Ovary (tissue), 10 donors: ENCODE results near the gene MS4A2. TPM values are rescaled to one million over a fixed set of nuclear protein-coding genes. Genes with fewer than 3 reads are reported as not detected.
"Not testable (repeated sequence)": the region's sequence is repeated elsewhere in the genome, so short reads cannot be mapped to it uniquely, and the experiment has no call there.

Experiments used
- DNase-seq, 5 donors: peaks; one replicate each; pipeline ENCODE4 v3.0.0-alpha.2; 2019 to 2020
- H3K27ac ChIP-seq, 2 donors: fragments of 200-600 bp; one replicate each; pipeline versions ENCODE4 v1.5.1 to v1.8.0; 2019 to 2022
- H3K27me3 ChIP-seq: fragments of 200-600 bp; one replicate; pipeline ENCODE4 v1.8.0; 2022
- H3K36me3 ChIP-seq: fragments of 200-600 bp; sonication (generic); one replicate; pipeline ENCODE4 v1.5.1; 2019
- H3K4me1 ChIP-seq: one replicate; pipeline ENCODE4 v1.8.1; 2013; ENCODE audit warnings: mild to moderate bottlenecking, moderate library complexity; ENCODE audit not compliant: insufficient read depth
- H3K4me3 ChIP-seq: fragments of 200-600 bp; sonication (generic); one replicate; pipeline ENCODE4 v1.5.1; 2017
- H3K9me3 ChIP-seq, 2 donors: fragments of 200-600 bp in 1 of 2; sonication (generic) in 1 of 2; one replicate each; pipeline versions ENCODE4 v1.5.1 to v1.8.1; 2013 to 2019; ENCODE audit warnings: mild to moderate bottlenecking in 1 of 2, moderate library complexity in 1 of 2
- CTCF ChIP-seq, 3 donors: fragments of 450-650 bp in 2 of 3; fragments of 200-600 bp in 1 of 3; IDR thresholded peaks; one replicate each; pipeline versions ENCODE4 v1.5.1 to v1.8.0; 2016 to 2022; ENCODE audit warnings: antibody characterized with exemption in 3 of 3, mild to moderate bottlenecking in 1 of 3
- EP300 ChIP-seq: sonication (generic); formaldehyde crosslinking; IDR thresholded peaks from one replicate; pipeline ENCODE4 v1.6.1; 2017; ENCODE audit warnings: antibody characterized with exemption
- POLR2A ChIP-seq: fragments of 450-650 bp; IDR thresholded peaks from one replicate; pipeline ENCODE4 v1.6.1; 2017; ENCODE audit warnings: antibody characterized with exemption, mild to moderate bottlenecking, moderate library complexity
- WGBS, 3 donors: extraction: QIAGEN DNeasy Blood & Tissue Kit in 1 of 3; methylation state at CpG; one replicate each; pipeline versions ENCODE4 v1.1.5 to v1.1.7; 2013 to 2017; 5-methylcytosine and 5-hydroxymethylcytosine counted together
- intact Hi-C, 4 donors: fragments of 100-400 bp; cut with DNase I; formaldehyde crosslinking; loops; one replicate each; pipeline versions ENCODE4 v1.11.0 to v1.15.1; 2022 to 2023
- long read RNA-seq, 3 donors: library from polyadenylated mRNA in 2 of 3; unstranded in 2 of 3; transcript quantifications; one replicate each; pipeline ENCODE4 v2.0.0 and lab custom pipeline, GENCODE V29; 2021 to 2026
- polyA plus RNA-seq, 2 donors: library from polyadenylated mRNA; stranded (reverse); fragments of 200-250 nt in 1 of 2; fragments of 350-450 nt in 1 of 2; fragmentation: Illumina TruSeq in 1 of 2; extraction: RNeasy Lipid Tissue Mini Kit (QIAGEN cat#74804) in 1 of 2; gene quantifications; one replicate each; pipeline ENCODE4 v1.2.3, GENCODE V29; 2013 to 2014
- total RNA-seq, 7 donors: library from RNA; depleted of rRNA in 2 of 7; stranded (reverse); fragments of >200 nt in 2 of 7; fragmentation: NEBNext Ultra II Directional in 3 of 7; extraction: Animal tissue kit (Norgen Biotek cat#: 25700) in 3 of 7; gene quantifications; one replicate each; pipeline versions ENCODE4 v1.1.0 to v1.2.4, GENCODE V29; 2016 to 2023
- donor health status: DM: no; HTN: no; CAD: no; lungs with moderate emphysema.
- donor health status: DM: no; HTN: no; CAD: no.
- donor health status: Bipolar disorder and iron deficiency.
- donor health status: DM: yes; HTN: yes; CAD: no.
- donor health status: DM: no; HTN: no; CAD: no.
- donor health status: DM: yes; HTN: yes; CAD: no.

The MS4A2 gene
- total RNA-seq (under 1 TPM in 4 of 7 donors, not detected in 3; 0.23 to 0.80 (median 0.51) TPM), polyA plus RNA-seq (1 to 10 TPM in 1 of 2 donors, under 1 TPM in 1; 0.38 to 1.7 TPM)
- long read RNA-seq, donor 1 = 0 reads
- long read RNA-seq, donor 2 = 0 reads
- long read RNA-seq, donor 3 = 0 reads

- H3K27me3 ChIP-seq = no peaks in the 10 kb centered on the region
- H3K27ac ChIP-seq = no peak within 1 kb of the TSS
- intact Hi-C loops = no loop called here
- WGBS, 3 donors = 81 to 95% (median 88%) methylated on average over 1 of the region's 1 CpG
- H3K4me1 ChIP-seq = no peaks in the 10 kb centered on the region
- no peak within 1 kb of the TSS for H3K4me3 ChIP-seq
- no peaks in the 10 kb centered on the region for H3K36me3 ChIP-seq
- no peak for DNase-seq
- no peaks in the 10 kb centered on the region for H3K9me3 ChIP-seq
- no peak for TF ChIP-seq POLR2A
- TF ChIP-seq CTCF (IDR thresholded peaks at IDR 0.05) = no peak
- no peak for TF ChIP-seq EP300
Measured at GRCh38 chr11:60088364-60088763, at the start of gene MS4A2. MS4A2 (plus strand) TSS chr11:60088664; CDS start chr11:60088766, 102 bp downstream.

GRCh38 chr11:60040109-60040508, 48.4 kb upstream of the MS4A2 start, which contains the start of gene OOSP2:
OOSP2 (plus strand) TSS chr11:60040409; CDS start chr11:60040460, 51 bp downstream.
- 86 to 90% (median 86%) methylated on average over 8 of the region's 8 CpGs for WGBS, 3 donors
- intact Hi-C loops = no loop called here
- Histone ChIP-seq H3K36me3 (no peaks in the 10 kb centered on the region), H3K4me1 (no peaks in the 10 kb centered on the region), H3K9me3 (no peaks in the 10 kb centered on the region), H3K27ac (no peak within 1 kb of the TSS), H3K27me3 (no peaks in the 10 kb centered on the region), H3K4me3 (no peak within 1 kb of the TSS)
- TF ChIP-seq EP300 = no peak
- no peak for TF ChIP-seq CTCF (IDR thresholded peaks at IDR 0.05)
- no peak for DNase-seq

GRCh38 chr11:60050422-60050821, 38.0 kb upstream of the MS4A2 start:
- intact Hi-C loops, H3K36me3 ChIP-seq, H3K4me1 ChIP-seq, H3K4me3 ChIP-seq, H3K9me3 ChIP-seq, DNase-seq, H3K27ac ChIP-seq, H3K27me3 ChIP-seq: not testable (repeated sequence)

GRCh38 chr11:60050839-60051238, 37.6 kb upstream of the MS4A2 start:
- DNase-seq, H3K4me1 ChIP-seq, H3K27ac ChIP-seq, intact Hi-C loops, H3K4me3 ChIP-seq, H3K9me3 ChIP-seq, H3K36me3 ChIP-seq, H3K27me3 ChIP-seq: not testable (repeated sequence)
- WGBS, 3 donors = 46 to 65% (median 56%) methylated on average over 3 of the region's 3 CpGs

GRCh38 chr11:60056349-60056969, 32.0 kb upstream of the MS4A2 start, which contains the start of gene MS4A3:
MS4A3 (plus strand) TSS chr11:60056665; CDS start chr11:60061161, 4,496 bp downstream.
- WGBS, 3 donors = 82 to 87% (median 83%) methylated on average over 8 of the region's 8 CpGs
- intact Hi-C loops = no loop called here
- TF ChIP-seq EP300 (no peak), CTCF (IDR thresholded peaks at IDR 0.05) (no peak), POLR2A (no peak)

More at GRCh38 chr11:60056349-60056969, 32.0 kb upstream of the MS4A2 start, which contains the start of gene MS4A3:
- Histone ChIP-seq H3K36me3 (no peaks in the 10 kb centered on the region), H3K27ac (no peak within 1 kb of the TSS), H3K27me3 (no peaks in the 10 kb centered on the region), H3K4me3 (no peak within 1 kb of the TSS), H3K9me3 (no peaks in the 10 kb centered on the region), H3K4me1 (no peaks in the 10 kb centered on the region)
- DNase-seq = no peak
